OCI-M1 (cell line): ENCODE data around the gene ZDHHC14.

ENCODE experiments used
- DNase-seq: peaks from one replicate; lab custom pipeline; 2025; lab: John Stamatoyannopoulos, UW

Gene ZDHHC14

GRCh38 chr6:157625764-157626163 is 244.8 kb downstream of the ZDHHC14 start:
- DNase-seq, result no peak

DNA sequence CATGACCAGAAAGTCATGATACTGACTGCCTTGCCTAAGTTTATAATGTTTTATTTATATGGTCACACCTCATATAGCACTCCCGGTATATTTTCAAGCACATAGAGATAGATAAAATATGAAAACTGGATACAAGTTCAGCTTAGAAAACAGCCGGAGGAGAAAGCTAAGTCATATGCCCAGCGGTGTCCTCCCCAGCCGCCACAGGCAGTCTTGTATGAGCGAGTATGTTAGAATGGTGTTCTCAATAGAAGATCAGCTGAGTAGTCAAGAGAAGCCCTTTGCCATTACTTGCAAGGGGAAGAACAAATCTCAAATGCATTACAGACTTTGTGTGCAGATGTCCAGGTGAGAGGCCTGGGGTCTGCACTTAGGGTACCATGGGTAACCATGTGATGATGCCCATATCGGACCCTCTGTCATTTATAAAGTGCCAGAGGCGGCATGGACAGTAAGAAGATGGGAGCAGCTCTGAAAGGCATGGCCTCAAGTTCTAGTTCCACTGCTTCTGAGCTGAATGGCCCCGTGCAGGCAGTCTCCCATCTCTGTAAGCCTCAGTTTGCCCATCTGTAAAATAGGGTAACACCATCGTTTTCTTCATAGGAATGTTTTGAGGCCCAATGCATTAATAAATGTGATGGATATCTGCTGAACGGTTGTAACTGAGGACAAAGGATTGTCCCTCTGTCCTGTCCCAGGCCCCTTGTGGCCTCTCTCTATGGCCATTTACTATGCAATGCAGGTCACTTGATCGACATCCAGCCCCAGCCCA is 246.4 kb downstream of the ZDHHC14 start:
- no peak for DNase-seq

GRCh38 chr6:157628463-157628862 is 247.5 kb downstream of the ZDHHC14 start:
- DNase-seq, result no peak

DNA sequence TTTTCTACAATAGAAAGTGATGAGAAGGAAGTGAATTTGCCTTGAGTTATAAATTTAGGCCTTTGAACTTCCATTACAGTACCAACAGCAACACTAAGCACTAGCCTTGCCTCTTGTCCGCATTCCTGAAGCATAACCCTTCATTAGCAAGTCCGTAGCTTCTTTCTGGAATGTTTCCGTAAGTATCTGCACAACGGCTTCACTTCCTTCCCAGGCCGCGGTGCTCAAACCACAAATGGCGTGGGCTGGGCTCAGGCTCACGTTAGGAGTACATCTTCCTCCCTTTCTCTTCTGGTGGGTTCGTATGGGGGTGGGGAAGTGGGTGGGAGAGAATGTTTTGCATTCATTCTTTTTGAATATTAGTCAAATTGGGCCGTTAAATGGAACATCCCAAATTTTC is 248.2 kb downstream of the ZDHHC14 start:
- no peak for DNase-seq

GRCh38 chr6:157630463-157631080 is 249.6 kb downstream of the ZDHHC14 start:
- no peak for DNase-seq

DNA sequence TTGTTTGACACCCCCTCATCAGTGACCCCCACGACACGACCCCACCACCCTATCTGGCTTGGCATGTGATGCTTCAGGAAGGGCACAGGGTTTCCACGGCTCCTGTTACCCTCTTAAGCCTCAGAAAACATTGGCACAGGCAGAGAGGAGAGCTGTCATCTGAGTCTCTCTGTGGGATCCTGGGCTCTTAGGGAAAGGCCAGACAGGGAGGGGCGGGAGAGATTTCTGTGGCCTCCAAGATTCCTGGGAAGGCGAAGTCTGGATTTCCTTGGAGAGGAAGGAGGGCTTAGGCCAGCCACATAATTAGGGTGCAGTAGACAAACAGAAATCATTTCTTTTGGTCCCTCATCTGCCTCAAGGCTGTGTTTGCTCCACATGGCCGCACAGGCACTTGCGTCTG is 250.4 kb downstream of the ZDHHC14 start:
- no peak for DNase-seq

DNA sequence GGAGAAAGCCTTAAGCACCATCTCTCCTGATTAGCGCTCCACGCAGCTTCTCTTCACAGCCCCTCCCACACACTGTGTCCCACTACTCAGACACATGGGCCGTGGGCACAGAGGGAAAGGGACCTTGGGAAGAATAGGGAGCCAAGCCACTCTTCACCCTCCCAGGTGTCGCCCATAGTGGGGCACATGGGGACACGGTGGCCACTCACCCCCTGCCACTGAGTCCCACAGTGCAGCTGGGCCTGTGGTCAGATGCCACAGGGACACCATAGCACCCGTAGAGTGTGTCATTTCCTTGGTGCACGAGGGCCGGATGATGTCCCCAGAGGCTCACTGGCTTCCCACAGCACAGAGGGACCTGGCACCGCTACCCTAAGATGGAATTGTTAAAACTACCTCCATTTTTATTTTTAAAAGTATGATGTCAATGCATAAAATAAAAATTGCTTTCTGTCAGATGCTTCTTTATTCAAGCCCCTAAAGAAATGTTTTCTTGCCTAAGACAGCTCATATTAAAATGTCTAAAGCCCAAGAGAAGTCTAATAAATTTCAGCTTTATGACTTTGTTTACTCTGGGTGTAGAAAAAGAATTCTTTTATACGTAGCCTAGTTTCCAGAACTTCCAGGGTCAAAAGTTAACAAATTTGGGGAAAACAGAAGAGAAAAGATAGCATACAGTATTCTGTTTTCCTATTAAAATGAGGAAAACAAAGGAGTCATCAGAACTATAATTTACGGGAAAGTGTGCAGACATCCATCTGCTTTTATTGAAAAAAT is 251.0 kb downstream of the ZDHHC14 start:
- DNase-seq, result no peak

DNA sequence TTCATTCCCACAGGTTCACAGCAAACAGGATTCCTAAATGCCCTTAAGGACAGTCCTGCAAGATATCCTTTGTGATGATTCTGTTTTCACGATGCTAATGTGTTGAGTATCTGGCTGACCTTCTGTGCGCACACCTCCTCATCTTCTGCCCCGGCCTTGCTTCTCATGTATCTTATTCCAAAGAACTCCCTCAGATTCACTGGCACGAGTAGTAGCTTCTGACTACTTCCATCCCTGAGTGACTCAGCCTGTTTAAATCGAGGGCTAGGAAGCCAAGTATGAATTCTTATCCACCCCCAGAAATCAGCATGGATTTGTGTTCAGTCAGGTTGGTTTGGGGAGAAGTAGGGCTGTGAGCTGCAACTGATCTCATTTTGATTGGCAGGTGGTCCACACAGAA is 251.8 kb downstream of the ZDHHC14 start:
- no peak for DNase-seq

- no peak for DNase-seq
Observed at GRCh38 chr6:157634546-157634945, 253.6 kb downstream of the ZDHHC14 start.

DNA sequence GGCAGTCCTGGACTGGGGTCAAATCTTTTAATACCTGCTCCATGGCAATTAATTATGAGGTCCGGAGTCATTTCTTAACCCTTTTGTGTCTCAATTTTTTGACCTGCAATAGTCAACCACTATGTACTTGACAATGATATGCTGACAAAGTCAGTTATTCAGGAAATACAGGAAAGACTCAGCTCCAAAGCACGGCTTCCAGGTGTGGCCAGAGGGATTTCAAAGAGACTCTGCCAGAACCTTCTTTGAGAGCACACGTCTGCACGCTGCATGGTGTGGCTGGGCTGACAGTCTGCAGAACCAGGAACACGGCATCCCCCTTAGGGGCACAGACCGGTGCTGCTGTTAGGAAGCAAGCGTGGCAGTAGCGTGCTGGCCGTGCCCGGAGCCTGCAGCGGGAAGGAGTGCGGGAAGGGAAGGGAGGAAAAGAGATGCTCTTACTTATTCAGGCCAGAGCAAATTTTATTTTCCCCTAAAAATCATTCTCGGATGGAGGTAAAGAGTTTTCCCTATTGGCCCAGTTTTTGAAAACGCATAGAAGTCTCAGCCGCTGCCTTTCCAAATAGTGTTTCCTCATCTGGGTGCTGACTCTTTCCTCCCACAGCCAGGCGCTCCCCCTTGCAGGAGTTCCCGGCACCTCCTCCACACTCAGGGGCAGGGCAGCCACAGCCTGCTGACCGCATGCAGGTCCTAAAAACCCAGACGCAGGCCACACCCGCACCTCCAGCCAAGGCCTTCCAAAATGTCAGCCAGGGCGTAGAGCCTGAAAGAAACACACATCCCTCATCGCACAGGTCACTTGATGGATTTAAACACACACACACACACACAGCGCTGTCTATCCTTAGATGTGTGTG is 254.6 kb downstream of the ZDHHC14 start:
- no peak for DNase-seq

DNA sequence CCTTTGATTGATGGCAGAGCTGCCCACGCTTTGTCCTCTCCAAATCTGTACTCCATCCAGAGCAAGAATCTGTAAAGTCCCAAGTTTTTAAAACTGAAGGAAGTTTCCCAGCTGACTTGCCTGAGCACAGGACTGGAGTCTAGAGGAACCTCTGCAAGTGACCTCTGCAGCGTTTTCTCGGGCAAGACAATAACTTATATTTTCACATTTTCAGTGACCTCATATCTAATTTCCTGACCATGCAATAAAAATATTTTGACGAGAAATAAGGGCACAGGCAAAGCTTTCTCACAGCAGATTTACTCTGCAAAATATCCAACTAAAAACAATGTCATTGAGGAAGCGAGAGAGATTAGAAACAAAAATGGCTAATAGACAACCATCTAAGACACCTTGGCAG is 256.5 kb downstream of the ZDHHC14 start:
- no peak for DNase-seq

- DNase-seq, result no peak
Observed at GRCh38 chr6:157637941-157638662, 257.1 kb downstream of the ZDHHC14 start.

- no peak for DNase-seq
Observed at GRCh38 chr6:157638779-157639178, 257.8 kb downstream of the ZDHHC14 start.

DNA sequence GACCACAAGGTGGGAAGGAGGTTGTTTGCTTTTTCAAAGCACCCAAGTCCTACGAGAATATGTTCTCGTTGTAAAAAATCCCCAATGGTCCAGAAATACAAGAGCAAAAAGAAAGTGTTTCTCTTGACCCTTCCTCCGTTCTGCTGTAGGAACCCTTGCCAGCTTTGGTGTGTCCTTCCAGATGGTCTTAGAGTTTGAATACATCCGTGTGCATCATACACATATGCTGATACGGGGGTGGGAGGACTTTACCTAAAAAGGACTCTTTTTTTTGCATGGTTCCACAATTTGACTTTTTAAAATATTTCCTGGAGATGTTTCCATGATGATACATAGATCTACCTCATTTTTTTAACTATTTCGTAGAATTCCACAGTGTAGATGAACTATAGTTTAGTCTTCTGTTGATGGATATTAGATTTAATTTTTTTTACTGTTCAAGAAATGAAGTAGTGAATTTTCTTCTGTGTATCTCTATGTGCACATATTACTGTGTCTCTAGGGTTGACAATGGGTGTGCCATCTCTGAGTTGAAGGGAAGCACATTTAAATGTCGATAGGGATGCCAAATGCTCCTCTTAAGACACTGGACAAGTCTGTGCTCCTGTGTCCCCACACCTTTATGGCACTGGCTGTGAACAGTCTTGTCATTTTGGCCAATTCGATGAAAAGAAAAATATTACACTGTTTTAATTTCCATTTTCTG is 259.9 kb downstream of the ZDHHC14 start:
- no peak for DNase-seq

GRCh38 chr6:157641837-157642236 is 260.8 kb downstream of the ZDHHC14 start:
- no peak for DNase-seq

DNA sequence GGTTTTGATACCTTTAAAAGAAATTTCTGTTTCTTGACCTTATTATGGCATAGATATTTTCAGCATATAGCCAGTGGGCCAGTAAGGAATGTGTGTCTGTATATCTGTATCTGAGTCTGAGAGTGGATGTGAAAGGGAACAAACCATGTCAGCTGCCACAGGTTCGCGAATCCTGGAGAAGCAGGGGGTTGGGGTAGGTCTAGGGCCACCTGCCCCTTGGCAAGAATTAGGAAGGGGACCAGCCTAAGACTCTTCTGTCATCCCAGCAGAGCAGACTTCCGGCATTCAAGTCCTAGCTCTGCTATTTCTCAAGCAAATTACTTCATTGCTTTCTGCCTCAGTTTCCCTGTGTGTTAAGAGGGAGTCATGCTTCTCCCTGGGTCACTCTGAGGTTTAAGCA is 261.7 kb downstream of the ZDHHC14 start:
- DNase-seq, result no peak

DNA sequence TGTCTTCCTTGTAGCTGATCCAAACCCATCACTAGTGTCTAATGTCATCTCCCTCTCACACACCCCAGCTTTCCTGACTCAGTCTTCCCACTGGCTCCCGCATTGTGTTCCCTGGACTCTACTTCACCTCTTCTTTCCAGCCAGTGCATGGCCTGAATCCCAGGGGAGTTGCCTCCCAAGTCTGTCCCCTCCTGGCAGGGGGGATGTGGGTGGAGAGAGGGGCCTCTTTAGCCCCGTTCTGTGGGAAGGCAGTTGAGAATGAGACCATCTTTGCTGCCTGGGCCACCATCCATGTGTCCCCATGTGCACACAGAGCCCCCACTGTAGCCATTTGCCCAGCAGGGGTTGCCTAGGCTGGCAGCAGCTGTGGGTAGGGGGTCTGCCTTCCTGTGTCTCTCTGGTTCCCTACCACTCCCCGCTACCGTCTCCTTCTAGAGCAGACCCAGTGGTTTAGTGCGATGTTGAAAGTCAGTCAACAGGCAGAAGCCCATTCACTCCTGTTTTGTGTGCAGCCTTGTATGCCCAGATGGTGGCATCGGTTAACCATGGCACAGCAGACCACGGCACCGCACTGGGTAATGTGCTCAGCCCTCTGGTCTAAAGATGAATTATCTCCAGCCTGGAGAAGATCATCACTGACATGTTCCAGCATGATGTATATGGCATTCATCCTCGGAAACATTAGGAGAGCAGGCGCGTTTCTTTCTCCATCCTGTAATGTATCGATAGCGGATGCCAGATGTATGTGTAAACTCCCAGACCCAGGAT is 263.2 kb downstream of the ZDHHC14 start:
- DNase-seq, result no peak

DNA sequence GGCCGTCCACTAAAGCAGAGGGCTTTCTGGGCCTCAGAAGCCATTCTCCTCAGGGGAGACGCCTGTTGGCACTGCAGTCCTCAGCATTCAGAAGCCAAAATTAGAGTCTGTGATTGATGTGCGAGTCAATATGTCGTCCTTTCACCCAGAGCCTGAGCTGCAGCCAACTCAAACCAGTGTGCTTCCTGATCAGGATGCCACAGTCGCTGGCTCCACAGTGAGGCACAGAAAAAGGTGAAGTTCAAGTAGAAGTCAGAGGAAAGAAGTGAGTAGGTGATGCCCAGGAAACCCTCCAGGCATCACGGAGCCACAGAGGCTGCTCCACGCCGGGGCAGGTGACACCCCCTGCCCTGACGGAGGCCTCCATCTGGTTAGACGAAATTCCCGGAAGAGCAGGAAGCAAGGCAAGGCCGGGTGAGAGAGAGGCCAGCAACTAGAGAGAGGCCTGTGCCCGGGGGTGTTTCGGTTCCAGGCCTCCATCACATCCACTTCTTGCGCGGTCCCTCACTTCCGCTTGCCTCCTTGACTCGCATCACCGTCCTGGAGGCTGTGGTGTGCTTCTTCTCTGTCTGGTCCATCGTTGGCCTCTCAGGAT is 264.3 kb downstream of the ZDHHC14 start:
- DNase-seq, result no peak

GRCh38 chr6:157646012-157646411 is 265.0 kb downstream of the ZDHHC14 start:
- no peak for DNase-seq
